Activated CD4-positive, CD25-positive, alpha-beta regulatory T cell treated with anti-CD3 and anti-CD28 coated beads, Interleukin-2, amount 50 U/mL, for 72 hours (primary cell): ENCODE data around the gene SERGEF.

ENCODE experiments used
- DNase-seq: peaks from one replicate; pipeline ENCODE4 v3.0.0; 2021

SERGEF gene

GRCh38 chr11:17778956-17779860 is 233.6 kb downstream of the SERGEF start:
- no peak for DNase-seq

DNA sequence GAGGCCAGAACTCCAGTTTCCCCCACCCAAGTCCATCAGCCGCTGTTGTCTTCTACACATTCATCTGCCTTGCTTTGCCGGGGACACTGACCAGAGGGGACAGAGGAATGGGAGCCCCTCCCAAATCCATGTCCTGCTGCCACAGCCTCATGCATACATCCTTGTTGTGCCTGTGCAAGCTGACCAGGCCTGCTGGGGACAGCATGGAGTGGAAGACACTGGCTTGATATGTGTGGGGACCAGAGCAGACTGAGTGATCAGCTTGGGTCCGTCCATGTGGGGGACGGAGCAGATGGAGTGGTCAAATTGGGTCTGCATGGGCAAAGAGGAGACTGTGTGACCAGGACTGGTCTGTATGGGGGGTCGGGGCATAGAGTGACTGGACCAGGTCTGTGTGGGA is 234.5 kb downstream of the SERGEF start:
- DNase-seq, result no peak

DNA sequence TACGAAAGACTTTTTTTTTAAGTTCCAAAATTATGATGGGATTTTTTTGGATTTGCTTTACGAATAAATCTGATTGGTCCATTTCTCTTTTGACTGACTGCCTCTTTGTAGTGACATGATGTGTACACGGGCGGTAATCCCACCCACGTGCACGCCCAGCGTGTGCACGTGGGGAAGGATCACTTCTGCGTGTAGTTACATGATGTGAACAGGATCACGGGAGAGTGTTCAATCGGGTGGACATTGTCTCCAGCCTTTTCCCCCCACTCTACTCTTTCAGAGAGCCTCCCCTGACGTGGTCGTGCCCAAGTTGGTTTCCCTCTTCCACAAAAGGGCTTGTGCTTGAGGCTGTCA is 235.1 kb downstream of the SERGEF start:
- no peak for DNase-seq

- DNase-seq, result no peak
Measured at GRCh38 chr11:17777086-17777737, 235.6 kb downstream of the SERGEF start.

DNA sequence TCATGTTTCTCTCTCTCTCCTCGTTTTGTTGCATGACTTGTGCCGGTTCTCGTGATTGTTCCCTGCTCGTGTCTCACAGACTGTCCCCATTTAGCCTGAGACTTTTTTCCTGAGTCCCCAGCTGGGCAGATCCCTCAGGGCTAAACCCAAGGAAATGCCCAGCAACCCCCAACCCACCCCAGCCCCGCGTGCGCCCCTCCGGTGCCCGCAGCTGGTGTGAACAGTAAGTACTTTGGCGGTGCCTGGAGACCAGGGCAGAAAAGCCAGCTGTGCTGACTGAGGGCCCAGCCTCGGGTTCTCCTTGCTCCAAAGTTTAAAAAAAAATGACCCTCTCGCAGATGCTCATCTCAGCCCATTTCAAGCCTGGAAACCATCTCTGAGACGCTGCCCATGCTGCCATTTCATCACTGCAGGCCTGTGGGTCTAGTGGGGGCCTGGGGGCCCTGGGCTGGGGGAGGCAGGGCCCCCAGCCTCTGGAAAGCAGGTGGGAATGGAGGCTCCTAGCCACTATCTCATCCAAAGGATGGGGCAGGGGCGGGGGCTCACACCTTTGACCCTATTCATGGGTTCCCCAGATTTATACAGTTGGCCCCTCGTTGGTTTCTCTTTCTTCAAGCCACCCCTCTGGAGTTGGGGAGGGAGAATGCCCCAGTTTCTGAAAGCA is 236.5 kb downstream of the SERGEF start:
- no peak for DNase-seq

DNA sequence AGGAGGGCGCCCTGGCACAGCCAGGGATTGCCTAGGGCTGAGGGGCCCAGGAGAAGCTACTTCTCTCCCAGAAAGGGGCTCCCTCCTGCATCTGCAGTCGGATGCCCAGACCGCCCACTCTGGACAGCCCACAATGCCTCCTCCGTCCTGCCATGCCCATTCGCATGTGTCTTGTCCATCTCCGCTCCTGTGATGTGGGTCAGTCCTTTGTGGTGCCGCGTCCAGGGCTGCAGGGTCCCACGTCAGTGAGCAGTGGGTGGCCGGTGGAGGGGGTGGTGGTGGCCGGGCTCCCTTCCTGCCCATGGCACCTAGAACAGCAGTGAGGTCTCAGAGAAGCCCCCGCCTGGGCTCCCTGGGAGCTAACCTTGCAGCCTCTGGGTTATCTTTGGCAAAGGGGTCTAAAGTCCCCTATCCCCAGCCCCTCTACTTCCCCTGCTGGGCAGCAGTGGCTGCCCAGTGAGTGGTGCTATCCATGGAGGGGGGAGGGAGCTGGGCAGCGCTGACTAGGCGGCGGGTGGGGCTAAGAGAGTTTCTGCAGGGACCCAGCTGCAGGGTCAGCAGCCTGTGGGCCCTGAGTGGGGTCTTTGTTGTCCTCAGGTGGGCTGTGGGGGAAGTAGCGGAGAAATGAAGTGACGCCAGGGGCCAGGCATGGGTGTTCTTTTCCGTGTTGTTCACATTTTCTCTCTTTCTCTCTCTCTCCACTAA is 237.2 kb downstream of the SERGEF start:
- DNase-seq, result no peak

DNA sequence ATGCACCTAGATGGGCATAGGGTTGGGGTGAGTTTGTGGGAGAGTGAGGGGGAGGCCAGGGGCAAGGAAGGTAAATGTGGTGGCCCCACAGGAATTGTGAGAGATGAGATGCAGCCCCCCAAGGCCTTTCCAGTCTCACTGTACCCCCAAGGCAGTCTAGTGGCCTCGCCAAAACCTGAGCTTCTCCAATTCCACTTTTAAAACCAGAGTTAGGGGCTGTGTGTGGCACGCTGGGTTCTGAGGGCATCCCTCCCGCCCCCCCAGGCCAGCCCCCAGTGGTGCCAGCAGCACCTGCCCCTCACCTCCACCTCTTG is 237.9 kb downstream of the SERGEF start:
- DNase-seq, result no peak

- DNase-seq, result no peak
Measured at GRCh38 chr11:17774232-17775034, 238.4 kb downstream of the SERGEF start.

DNA sequence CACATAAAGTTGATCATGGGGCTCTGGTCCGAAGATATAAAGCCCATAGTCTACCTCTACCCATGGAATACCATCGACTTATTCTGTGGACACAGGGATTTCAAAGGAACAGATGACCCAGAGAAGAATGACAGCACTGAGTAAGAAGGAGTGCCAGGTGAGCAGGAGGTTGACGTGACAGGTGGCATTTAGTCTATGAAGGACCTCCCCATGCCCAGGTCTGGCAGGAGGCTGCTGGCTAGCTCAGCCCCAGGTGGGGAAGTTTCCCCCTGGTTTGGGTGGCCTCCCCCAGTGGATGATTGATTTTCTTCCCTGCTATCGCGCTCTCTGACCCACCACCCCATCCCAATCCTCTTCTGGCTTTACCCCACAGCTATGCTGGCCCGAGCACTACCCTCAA is 239.2 kb downstream of the SERGEF start:
- DNase-seq, result no peak

- no peak for DNase-seq
Measured at GRCh38 chr11:17772704-17773600, 239.9 kb downstream of the SERGEF start.

GRCh38 chr11:17771841-17772401 is 240.9 kb downstream of the SERGEF start:
- DNase-seq, result no peak

GRCh38 chr11:17771415-17771814 is 241.4 kb downstream of the SERGEF start:
- no peak for DNase-seq

- DNase-seq, result no peak
Measured at GRCh38 chr11:17770917-17771316, 241.9 kb downstream of the SERGEF start.

DNA sequence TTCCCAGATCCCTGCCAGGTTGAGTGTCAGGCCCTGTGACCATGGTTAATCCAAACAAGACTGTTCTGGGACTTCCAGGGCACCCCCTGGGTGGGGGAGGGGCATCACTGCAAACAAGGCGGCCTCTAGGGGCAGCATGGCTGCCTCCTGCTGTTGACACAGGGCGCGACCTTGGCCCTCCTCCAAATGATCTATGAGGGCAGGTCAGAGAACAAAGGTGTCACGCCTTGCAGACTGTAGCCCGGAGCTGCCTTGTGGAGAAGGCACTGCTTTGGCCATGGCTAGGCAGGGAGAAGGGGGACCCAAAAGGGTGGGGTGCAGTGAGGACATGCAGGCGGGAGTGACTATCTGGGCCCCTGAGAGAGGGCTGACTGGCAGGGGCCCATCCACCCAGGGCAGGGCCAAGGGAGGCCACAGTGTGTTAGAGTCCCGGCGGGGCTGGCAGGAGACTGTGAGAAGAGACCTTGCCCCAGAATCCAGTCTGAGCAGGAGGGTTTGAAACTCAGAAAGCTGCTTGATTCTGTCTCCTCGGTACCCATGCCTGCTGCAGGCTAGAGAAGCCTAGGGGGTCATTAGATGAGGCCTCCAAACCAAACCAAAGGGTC is 242.7 kb downstream of the SERGEF start:
- no peak for DNase-seq

DNA sequence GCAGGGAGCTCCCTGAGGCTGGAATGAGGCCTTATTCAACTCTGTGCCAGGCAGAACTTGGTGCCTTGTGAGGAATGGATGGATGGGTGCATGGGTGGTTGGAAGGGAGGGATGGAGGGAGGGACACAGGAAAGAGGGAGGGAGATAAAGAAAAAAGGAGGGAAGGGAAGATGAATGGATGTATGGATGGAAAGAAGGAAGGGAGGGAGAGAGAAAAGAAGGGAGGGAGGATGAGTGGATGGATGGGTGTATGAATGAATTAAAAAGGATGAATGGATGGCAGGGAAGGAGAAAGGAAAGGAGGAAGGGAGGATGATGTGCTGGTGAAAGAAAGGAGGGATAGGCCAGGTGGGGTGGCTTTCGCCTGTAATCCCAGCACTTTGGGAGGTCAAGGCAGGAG is 243.6 kb downstream of the SERGEF start:
- DNase-seq, result no peak

DNA sequence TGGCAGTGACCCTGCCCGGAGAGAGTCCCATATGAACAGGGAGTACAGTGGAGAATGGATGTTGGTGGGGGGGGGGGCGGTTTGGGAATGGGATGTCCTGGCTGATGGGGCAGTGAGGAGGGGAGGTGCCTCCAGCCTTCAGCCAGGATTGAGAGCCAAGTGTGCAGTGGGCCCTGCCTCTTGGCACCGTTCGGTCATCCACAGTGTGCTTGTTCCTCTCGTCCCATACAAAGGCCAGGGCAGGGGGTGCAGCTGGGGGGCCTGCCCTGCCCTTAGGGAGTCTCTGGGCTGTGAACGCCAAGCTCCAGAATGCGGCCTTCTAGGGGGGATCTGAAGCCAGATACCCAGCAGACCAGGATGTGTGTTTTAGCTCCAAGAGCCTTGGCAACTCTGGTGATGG is 244.3 kb downstream of the SERGEF start:
- no peak for DNase-seq

- no peak for DNase-seq
Measured at GRCh38 chr11:17767914-17768313, 244.9 kb downstream of the SERGEF start.

DNA sequence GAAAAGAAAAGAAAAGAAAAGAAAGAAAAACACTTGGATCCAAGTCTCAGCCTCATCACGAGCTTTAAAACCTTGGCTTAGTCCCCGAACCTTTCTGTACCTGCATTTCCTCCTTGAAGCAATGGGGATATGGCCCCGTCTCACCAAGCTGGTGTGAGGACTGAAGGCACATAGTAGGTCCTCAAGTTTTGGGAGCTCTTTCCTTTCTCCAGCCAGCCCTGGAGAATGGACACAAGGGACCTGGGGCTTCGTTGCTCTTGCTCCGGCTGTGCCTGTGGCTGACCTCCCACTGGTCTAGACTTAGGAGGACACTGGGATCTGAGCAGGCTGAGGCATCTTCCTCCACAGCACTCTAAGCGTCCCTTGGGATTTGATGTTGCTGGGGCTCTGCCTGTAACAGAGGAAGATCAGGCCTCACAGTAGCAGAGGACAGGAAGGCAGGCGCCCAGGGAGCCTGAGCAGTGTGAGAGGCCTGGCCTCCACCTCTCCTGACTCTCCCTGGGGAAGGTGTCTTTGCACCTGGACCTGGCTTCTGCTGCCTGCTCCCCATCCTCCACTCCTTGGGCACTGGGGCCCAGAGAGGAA is 245.5 kb downstream of the SERGEF start:
- DNase-seq, result no peak

DNA sequence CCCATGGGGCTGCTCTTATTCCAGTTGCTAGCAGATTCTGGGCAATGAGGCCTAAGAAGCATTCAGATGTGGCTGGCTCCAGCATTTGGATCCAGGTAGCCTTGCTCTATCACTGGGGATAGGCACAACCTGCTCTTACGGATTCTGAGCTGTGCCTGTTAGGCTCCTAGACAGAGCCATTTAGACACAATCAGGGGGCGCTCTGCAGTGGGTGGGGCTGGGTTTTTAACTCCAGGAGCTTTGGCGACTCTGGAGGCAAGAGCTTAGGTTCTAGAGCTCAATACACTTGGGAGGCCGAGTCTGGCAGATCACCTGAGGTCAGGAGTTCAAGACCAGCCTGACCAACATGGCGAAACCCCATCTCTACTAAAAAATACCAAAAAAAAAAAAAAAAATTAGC is 246.3 kb downstream of the SERGEF start:
- DNase-seq, result no peak

GRCh38 chr11:17766073-17766359 is 246.8 kb downstream of the SERGEF start:
- DNase-seq, result no peak
